Anterior cingulate cortex (tissue), 58 donors: ENCODE data around the gene NECTIN2.
"Not testable (repeated sequence)": the region's sequence is repeated elsewhere in the genome, so short reads cannot be mapped to it uniquely, and the experiment has no call there.

Experiments
- DNase-seq, 58 donors: peaks; one replicate each; lab custom pipeline; 2025; lab: John Stamatoyannopoulos, UW

The NECTIN2 gene

DNA sequence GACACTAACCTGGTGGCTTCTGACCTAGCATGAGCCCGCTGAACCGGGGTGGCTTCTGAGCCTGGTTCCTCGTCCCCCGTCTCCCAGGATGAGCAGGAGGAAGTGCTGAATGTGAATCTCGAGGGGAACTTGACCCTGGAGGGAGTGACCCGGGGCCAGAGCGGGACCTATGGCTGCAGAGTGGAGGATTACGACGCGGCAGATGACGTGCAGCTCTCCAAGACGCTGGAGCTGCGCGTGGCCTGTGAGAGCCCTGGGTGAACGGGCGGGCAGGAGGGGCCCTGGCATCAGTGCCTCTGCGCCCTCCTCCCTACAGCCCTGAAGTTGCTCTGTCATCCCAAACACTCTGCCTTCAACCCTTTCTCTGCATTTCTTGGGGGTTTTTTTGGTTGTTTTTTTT lies 31.6 kb upstream of the NECTIN2 start:
- DNase-seq, result no peak

DNA sequence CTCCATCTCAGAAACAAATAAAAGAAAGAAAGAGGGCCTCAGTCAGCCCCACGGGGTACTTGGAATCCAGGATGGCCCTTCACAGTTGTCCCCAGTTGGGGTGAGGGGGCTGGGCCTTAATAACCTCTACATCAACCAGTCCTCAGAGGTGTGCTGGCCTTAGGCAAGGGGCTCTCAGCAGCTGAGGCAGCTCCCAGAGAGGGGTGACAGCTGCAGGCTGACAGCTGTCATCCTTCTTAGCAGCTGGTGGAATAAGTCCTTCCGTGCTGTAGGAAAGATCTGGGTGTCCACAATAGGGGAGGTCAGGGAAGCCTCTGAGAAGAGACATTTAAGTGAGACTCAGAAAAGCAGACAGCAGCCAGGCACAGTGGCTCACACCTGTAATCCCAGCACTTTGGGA lies 29.8 kb upstream of the NECTIN2 start:
- no peak for DNase-seq

- no peak for DNase-seq
Observed at GRCh38 chr19:44817725-44818465, 28.2 kb upstream of the NECTIN2 start.

DNA sequence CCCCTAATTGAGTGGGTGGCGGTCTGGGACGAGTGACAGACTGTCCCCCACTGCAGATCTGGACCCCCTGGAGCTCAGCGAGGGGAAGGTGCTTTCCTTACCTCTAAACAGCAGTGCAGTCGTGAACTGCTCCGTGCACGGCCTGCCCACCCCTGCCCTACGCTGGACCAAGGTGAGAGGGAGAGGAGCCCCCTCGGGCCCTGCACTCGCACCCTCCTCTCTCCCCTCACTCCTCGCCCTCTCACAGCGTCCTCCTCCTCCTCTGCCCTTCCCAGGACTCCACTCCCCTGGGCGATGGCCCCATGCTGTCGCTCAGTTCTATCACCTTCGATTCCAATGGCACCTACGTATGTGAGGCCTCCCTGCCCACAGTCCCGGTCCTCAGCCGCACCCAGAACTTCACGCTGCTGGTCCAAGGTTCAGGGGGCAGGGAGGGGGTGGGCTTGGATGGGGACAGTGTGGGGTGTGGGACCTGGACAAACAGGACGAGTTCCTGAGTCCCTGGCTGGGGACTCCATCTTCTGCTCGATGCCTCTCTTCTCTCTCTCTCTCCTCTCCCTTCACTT lies 27.5 kb upstream of the NECTIN2 start:
- no peak for DNase-seq

DNA sequence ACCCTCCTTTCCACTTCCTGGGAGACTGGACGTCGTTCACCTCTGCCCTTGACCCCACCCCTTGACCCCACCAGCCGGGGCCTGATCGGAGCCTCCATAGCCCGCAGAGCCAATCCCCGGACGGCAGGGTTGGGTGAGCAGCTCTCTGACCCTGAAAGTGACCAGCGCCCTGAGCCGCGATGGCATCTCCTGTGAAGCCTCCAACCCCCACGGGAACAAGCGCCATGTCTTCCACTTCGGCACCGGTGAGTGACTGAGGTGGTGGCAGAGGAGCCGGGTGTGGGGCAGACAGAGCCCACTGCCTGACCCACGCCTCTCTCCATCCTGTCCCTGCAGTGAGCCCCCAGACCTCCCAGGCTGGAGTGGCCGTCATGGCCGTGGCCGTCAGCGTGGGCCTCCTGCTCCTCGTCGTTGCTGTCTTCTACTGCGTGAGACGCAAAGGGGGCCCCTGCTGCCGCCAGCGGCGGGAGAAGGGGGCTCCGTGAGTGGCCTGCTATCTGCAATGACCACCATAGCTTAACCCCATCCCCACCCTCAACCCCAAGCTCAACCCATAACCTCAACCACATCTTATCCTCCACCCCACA lies 26.8 kb upstream of the NECTIN2 start:
- no peak for DNase-seq

GRCh38 chr19:44820648-44821609 lies 25.2 kb upstream of the NECTIN2 start:
- peak in 1 of 58 donors; percentile 3 for DNase-seq

- DNase-seq, result no peak
Observed at GRCh38 chr19:44822177-44822576, 23.9 kb upstream of the NECTIN2 start.

DNA sequence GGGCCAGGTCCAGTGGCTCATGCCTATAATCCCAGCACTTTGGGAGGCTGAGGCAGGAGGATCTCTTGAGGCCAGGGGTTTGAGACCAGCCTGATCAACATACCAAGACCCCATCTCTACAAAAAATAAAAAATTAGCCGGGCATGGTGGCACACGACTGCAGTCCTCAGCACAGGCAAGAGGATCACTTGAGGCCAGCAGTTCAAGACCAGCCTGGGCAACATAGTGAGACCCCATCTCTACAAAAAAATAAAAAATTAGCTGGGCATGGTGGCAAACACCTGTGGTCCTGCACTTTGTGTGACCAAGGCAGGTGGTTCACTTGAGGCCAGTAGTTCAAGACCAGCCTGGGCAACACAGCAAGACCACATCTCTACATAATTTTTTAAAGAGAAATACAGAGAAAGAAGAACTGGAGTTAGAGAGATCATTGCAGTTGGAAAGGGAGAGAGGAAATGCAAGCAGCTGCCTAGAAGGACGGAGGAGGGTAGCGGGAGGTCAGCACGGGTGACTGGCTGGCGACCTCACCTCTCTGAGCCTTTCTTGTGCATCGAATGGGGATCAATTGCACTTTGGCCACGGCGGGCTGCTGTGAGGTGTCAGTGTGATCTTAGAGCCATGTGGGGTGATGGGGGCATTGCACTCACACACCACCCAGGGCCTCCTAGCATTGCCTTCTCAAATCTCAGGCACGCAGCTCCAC lies 23.3 kb upstream of the NECTIN2 start:
- DNase-seq, result no peak

GRCh38 chr19:44823373-44823698 lies 22.8 kb upstream of the NECTIN2 start:
- no peak for DNase-seq

DNA sequence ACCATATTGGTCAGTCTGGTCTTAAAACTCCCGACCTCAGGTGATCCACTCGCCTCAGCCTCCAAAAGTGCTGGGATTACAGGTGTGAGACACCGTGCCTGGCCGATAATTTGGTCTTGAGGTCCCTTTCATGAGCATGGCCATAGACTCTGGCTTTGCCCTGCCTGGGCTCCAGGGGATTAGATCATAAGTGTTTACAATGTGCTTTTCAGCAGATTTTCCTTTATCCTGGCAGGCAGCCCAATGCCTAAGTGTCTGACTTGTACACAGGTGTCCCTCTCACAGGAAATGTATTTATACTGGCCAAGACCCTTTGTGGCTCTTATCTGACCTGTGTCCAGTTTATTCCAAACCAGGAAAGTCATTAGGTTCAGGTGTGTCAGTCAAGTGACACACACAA lies 21.3 kb upstream of the NECTIN2 start:
- DNase-seq, result no peak

- DNase-seq, result not testable (repeated sequence)
Observed at GRCh38 chr19:44832875-44833274, 13.2 kb upstream of the NECTIN2 start.

DNA sequence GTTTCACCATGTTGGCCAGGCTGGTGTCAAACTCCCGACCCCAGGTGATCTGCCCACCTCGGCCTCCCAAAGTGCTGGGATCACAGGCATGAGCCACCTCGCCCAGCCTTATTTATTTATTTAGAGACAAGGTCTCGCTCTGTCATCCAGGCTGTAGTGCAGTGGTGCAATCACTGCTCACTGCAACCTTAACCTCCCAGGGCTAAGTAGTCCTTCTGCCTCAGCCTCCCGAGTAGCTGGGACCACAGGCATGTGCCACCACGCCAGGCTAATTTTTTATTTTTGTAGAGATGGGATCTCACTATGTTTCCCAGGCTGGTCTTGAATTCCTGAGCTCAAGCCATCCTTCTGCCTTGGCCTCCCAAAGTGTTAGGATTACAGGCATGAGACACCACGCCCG lies 11.7 kb upstream of the NECTIN2 start:
- DNase-seq, result not testable (repeated sequence)

DNA sequence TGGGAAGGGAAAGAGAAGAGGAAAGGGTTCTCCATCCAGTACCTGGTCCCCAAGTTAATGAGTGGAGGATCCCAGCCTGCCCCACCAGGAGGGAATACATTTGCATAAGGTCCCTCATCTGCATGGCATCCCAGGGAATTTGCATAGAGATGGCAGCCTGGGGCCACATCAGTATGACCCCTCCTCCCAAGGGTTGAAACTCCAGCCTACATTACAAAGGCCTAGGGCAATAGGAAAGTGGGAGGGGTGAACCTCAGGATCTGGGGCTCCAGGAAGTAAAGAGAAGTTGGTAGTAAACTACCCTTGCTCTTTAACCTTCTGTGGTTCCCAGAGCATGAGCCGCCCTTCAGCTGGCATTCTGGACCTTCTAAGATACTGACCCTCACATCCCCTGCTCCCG lies 6.8 kb upstream of the NECTIN2 start:
- DNase-seq, result no peak

GRCh38 chr19:44840811-44841210 lies 5.3 kb upstream of the NECTIN2 start:
- DNase-seq, result no peak

GRCh38 chr19:44841231-44841630 lies 4.9 kb upstream of the NECTIN2 start:
- DNase-seq, result no peak

DNA sequence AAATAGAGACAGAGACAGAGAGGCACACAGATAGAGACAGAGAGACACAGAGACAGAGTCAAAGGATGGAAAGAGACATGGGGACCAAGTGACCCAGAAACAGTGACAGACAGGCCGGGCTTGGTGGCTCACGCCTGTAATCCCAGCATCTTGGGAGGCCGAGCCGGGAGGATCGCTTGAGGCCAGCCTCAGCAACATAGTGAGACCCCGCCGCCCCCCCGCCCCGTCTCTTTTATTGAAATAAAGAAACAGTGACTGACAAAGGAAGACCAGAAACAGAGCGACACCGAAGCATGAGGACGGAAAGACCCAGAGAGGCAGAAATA lies 848 bp upstream of the NECTIN2 start:
- no peak for DNase-seq

DNA sequence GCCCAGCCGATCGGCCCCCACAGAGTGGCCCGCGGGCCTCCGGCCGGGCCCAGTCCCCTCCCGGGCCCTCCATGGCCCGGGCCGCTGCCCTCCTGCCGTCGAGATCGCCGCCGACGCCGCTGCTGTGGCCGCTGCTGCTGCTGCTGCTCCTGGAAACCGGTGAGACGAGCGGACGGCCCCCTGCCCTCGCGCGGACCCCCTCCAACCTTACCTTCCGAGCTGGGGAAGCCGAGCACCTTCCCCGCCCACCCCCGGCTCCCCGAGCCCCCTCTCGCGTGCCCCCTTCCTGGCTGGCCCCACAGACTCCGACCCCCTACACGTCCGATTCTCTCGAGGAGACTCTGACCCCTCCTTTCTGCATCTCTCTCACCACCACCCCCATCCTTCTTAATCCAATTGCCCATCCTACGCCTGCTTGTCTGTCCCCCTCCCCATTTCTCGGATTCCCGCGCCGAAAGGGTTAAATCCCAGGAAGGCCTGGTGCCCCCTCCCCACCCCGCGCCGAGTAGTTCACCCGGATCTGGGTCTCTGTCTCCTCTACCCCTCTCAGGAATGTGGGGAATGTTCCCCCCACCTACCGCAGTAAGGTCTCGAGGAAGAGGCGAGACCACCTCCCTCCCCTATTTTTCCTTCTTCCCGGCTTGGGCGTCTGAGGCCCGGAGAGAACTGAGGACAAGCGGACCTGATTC lies 502 bp downstream of the NECTIN2 start:
- peak in 1 of 58 donors; percentile 12 for DNase-seq

DNA sequence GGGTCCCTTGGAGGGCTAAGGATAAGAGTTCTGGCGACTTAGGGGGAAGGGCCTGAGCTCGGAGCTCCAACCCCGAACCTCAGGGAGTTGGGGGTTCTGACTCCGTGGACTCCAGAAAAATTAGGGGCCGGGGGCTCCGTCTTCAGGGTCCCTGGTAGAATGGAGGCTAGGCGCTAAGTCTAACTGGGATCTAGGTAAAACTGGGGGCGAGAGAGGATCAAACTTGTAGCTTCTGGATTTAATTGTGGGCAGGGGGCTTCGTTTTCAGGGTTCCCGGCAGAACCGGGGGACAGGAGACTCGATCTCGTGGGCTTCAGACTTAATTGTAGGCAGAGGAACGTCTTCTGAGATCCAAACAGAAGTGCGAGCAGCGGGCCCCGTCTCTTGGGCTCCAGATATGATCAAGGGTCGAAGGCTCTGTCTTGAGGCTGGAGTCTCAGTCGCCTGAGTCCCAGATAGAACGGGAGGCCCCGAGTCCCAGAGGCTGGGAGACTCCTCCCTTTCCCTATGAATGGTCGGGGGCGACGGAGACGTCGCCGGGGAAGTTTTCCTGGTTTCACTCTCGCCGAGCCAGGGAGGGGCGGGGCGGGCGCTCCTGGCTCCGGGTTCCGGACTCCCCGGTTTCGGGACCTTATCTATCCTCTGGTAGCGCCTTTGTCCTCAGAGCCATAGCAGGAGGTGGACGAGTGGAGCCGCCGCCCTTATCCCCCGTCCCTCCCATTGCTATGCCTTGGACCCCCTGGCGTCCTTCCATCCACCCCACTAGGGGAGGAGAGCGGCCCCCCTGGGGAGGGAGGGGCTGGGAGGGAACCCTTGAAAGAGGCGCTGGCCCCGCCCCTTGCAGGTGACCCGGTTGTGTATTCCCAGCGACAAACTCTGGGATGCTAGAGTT lies 1.3 kb downstream of the NECTIN2 start:
- DNase-seq, result peak in 14 of 58 donors; percentile 5 to 50 (median 32)
